Tibial nerve (tissue), 3 donors: ENCODE results near the gene MYO18B.

Source experiments
- CTCF ChIP-seq, 5 experiments: fragments of 200-600 bp in 3 of 5; fragments of 450-650 bp in 2 of 5; sonication (generic) in 3 of 5; IDR thresholded peaks; one replicate each; pipeline ENCODE4 v1.5.1; 2016 to 2019; ENCODE audit warnings: antibody characterized with exemption in 5 of 5, mild to moderate bottlenecking in 3 of 5, moderate library complexity in 2 of 5
- POLR2A ChIP-seq, 2 donors: fragments of 450-650 bp; IDR thresholded peaks; one replicate each; pipeline ENCODE4 v1.6.1; 2017; ENCODE audit warnings: antibody characterized with exemption in 2 of 2, mild to moderate bottlenecking in 2 of 2, moderate library complexity in 2 of 2

GRCh38 chr22:25781801-25782200 is 39.8 kb downstream of the MYO18B start:
- no peak for TF ChIP-seq CTCF (IDR thresholded peaks at IDR 0.05)
- no peak for TF ChIP-seq POLR2A (IDR thresholded peaks at IDR 0.05)
